GM18505 (cell line): Measurements from ENCODE around the gene TTLL13.

Experiments used
- ATAC-seq: cut with Tn5 transposase; IDR thresholded peaks from one replicate; pipeline ENCODE4 v1.9.1; 2021; ENCODE audit not compliant: unreplicated experiment
- POLR2A ChIP-seq: IDR thresholded peaks from 4 replicates; pipeline ENCODE4 v1.6.1; 2011; ENCODE audit warnings: borderline replicate concordance; ENCODE audit not compliant: insufficient read depth, insufficient read length; ENCODE audit errors: extremely low read depth

The TTLL13 gene

DNA sequence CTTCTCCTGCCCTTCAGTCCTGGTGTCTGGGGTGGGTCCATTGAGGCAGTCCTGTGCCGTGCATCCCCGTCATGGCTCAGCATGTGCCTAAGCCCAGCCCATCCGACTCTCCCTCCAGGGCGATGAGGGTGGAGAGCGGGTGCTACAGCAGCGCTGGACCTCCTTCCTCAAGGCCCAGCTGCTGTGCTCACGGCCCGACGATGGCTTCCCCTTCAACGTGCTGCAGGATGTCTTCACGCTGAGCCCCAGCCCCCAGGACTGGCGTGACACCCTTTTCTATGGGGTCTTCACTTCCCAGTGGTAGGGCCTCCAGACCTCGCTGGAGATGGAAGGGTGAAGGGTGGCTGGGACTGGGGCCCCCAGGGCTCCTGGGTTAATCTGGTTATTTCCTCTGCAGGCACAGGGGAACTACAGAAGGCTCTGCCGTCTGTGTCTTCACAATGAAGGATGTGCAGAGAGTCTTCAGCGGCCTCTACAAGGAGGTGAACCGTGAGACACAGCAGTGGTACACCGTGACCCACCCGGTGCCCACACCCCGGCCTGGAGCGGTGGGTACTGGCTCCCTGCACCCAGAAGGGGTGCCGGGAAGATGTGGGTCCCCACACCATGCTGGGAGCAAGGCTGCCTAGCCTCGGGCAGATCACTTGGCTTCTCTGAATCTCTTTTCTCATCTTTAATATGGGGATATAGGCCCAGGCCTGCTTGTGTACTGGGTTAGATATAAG is 25.8 kb upstream of the TTLL13 start:
- ATAC-seq = no peak
- TF ChIP-seq POLR2A = no peak

DNA sequence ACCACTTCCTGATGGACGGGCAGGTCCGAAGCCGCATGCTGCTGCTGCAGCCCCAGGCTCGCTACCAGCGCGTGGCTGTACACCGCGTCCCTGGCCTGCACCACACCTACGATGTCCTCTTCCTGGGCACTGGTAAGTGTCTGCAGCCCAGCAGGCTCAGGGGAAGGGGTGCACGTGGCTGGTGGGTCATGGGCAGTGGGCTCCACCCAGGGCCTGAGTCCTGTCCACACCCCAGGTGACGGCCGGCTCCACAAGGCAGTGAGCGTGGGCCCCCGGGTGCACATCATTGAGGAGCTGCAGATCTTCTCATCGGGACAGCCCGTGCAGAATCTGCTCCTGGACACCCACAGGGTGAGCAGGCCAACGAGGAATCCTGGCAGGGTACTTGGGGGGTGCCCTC is 24.3 kb upstream of the TTLL13 start:
- ATAC-seq = no peak
- TF ChIP-seq POLR2A = no peak

DNA sequence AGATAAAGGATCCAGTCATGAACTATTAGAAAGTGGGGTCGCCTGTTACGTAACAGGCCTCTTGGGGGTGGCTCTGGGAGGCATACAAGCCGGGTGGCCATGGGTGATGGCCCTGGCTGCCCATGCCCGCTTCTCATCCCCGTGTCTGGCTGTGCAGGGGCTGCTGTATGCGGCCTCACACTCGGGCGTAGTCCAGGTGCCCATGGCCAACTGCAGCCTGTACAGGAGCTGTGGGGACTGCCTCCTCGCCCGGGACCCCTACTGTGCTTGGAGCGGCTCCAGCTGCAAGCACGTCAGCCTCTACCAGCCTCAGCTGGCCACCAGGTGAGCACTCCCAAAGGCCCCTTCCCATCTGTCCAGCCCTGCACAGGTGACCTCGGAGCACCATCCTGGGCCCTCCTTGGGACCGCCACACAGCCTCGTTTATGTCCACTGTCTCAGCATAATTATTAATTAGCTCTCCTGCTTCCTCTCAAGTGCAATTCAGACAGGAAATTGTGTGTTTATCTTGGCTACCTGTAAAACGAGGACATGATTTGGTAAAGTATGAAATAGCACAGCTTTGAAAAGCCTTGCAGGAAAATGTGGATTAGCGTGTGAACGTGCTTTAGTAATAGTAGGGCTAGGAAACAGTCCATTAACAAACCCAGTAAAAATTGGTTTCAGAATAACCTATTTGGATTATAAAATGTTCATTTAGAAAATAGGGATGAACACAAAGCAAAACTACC is 23.7 kb upstream of the TTLL13 start:
- no peak for ATAC-seq
- no peak for TF ChIP-seq POLR2A

DNA sequence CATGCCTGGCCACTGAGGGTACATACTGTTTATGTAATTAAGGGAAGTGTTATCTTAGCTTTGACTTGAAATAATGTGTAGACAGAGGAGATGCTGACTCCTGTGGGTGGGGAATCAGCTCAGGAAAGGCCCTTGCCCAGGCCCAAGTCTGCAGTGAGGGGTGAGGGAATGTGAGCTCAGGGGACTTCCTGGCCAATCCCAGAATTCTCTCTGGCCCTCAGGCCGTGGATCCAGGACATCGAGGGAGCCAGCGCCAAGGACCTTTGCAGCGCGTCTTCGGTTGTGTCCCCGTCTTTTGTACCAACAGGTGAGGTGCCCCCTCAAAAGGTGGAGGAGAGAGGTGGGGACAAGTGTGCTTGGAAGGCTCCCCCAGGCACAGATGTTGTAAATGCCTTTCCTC is 22.0 kb upstream of the TTLL13 start:
- ATAC-seq = no peak
- no peak for TF ChIP-seq POLR2A

DNA sequence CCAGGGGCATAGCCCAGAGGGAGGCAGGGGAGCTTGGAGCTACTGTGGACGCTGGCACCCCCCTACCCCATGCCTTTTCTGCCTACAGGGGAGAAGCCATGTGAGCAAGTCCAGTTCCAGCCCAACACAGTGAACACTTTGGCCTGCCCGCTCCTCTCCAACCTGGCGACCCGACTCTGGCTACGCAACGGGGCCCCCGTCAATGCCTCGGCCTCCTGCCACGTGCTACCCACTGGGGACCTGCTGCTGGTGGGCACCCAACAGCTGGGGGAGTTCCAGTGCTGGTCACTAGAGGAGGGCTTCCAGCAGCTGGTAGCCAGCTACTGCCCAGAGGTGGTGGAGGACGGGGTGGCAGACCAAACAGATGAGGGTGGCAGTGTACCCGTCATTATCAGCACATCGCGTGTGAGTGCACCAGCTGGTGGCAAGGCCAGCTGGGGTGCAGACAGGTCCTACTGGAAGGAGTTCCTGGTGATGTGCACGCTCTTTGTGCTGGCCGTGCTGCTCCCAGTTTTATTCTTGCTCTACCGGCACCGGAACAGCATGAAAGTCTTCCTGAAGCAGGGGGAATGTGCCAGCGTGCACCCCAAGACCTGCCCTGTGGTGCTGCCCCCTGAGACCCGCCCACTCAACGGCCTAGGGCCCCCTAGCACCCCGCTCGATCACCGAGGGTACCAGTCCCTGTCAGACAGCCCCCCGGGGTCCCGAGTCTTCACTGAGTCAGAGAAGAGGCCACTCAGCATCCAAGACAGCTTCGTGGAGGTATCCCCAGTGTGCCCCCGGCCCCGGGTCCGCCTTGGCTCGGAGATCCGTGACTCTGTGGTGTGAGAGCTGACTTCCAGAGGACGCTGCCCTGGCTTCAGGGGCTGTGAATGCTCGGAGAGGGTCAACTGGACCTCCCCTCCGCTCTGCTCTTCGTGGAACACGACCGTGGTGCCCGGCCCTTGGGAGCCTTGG is 21.3 kb upstream of the TTLL13 start:
- no peak for TF ChIP-seq POLR2A

DNA sequence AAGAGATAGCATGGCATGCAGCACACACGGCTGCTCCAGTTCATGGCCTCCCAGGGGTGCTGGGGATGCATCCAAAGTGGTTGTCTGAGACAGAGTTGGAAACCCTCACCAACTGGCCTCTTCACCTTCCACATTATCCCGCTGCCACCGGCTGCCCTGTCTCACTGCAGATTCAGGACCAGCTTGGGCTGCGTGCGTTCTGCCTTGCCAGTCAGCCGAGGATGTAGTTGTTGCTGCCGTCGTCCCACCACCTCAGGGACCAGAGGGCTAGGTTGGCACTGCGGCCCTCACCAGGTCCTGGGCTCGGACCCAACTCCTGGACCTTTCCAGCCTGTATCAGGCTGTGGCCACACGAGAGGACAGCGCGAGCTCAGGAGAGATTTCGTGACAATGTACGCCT is 20.4 kb upstream of the TTLL13 start:
- TF ChIP-seq POLR2A = no peak
- no peak for ATAC-seq

More for the DNA sequence above, 21.3 kb upstream of the TTLL13 start:
- no peak for ATAC-seq

DNA sequence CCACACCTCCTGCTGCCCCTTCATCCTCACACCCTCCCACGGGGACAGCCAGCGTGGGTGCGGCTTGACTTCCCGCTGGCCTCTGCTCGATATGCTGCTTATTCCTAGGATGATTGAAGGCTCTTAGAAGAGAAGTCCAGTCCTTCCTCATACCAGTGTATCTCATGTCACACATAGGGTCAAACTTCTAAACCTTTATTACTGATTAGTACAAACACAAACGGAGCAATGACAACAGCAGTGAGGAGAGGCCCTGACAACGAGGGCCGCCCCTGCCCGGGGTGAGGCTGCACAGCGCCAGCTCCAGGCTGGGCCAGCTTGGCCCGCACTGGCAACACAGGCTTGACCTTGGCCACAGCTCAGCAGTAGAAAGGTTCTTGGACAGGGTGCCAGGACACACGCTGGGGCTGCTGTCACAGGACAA is 19.3 kb upstream of the TTLL13 start:
- no peak for TF ChIP-seq POLR2A

DNA sequence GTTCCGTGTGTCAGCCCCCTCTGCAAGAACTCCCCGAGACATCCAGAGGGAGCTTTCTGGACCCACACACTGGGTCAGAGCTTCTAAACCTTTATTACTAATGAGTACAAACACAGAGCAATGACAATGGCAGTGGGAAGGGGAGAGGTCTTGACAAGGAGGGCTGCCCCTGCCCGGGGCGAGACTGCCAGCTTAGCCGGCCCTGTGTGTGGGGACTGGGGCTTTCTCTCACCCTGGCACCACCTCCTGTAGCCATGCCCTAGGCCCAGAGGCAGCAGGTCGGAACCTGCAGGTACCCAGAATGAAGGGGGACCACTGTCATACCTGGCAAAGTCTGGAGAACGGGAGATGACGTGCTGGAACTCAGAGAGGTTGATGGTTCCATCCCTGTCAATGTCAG is 18.7 kb upstream of the TTLL13 start:
- TF ChIP-seq POLR2A = no peak
- ATAC-seq = no peak

More for the DNA sequence above, 19.3 kb upstream of the TTLL13 start:
- ATAC-seq = no peak

DNA sequence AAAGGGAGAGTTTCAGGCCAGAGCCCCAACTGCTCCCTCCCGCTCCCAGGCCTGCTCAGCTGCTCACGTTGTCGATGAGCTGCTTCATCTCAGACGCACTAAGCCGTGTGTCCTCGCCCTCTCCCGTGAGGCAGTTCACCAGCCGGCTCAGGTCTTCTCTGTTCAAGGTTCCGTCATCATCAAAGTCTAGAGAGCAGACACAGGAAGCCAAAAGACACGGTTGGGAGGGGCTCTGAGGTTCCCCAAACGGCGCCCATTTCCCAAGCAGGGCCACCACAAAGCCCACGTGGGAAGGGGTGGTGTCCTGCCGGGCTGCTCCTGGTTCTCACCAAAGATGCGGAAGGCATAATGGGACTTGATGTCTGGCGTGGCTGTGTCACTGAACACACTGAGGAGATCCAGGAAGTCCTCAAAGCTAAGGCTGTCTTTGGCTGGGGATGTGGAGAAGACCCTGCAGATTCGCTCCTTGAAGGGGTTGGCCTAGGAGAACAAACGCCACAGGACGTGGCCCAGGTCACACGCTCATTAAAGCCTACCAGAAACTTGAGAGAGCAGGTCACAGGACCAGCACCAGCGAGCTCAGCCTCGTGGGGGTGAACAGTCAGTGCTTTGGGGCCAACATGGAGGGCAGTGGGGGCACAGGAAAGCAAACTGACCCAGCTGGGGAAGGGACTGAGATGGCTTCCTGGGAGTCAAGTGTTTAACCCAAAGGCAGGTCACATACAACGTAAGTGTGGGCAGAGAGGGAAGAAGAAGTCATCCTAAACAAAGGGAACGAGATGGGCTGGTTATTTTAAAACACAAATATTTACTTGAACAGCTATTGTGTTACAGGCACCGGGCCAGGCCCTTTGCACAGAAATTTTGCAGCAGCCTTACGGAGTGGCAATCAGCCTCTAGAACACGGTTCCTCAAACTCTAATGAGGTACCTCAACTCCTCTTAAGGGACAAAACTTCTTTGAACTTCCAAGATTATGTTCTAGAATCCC is 18.0 kb upstream of the TTLL13 start:
- no peak for ATAC-seq
- no peak for TF ChIP-seq POLR2A

DNA sequence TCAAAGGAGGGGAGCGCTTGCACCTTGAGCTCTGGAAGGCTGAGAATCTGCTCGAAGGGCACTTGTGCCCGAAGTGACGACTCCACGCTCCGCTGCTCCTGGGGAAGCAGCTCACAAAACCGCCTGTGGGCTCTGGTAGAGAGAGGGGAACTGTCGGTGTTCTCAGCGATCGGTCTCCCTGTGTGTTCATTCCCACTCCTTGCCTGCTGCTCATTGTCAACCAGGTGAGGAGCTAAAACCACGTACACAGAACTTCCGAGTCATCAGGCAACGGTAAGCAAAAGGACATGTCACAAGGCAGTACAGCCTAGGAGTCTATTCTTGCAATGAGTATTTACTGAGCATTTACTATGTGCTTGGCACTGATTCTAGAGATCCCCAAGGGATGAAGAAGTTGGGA is 17.2 kb upstream of the TTLL13 start:
- no peak for ATAC-seq
- TF ChIP-seq POLR2A = no peak

DNA sequence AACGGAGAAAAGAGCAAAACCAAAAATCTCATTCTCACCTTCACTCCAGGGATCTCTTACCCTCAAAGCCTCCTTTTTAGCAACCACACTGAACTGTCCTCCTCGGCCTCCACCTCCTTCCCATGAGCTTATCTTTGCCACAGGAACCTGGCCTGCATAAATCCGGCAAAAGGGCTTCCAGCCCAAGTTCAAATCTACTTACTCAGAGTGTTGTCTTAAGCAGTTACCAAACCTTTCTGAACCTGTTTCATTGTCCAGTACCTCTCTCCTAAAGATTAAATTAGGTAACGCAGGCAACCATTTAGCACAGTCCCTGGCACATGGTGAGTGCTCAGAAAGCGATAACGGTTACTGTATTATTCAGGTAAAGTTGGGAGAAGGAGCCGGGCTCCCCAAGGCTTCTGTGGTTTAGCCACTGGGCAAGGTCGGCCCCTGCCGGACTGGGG is 16.4 kb upstream of the TTLL13 start:
- no peak for TF ChIP-seq POLR2A
- no peak for ATAC-seq
